ENCODE results near the gene SSTR4.

GRCh38 chr20:22993823-22994222 is 41.3 kb upstream of the SSTR4 start:
- no peak for TF ChIP-seq CTCF (conservative IDR thresholded peaks at IDR 0.05; ENCODE audit: low read length)
- TF ChIP-seq EZH2phosphoT487 (IDR thresholded peaks at IDR 0.05; ENCODE audit: borderline replicate concordance, low read depth, low read length), result no peak
